ENCODE results near the gene PDLIM7.

The PDLIM7 gene

GRCh38 chr5:177446200-177447065, 51.0 kb downstream of the PDLIM7 start, which contains the start of gene PRR7:
Gene PRR7 (plus strand): TSS chr5:177446814. CDS start chr5:177455068, 8,254 bp downstream.
- in situ Hi-C loops (cut with HindIII; ENCODE audit: low sequenced_read_pairs) = no loop called here
- DNase-seq (ENCODE audit: low read depth, low spot score) = peak; percentile 62
- peak within 1 kb of the TSS; percentile 49 for H3K4me3 ChIP-seq (ENCODE audit: low read depth, low read length)
- peak; percentile 2 for TF ChIP-seq CTCF (IDR thresholded peaks at IDR 0.05; ENCODE audit: low read depth, low read length)

- no peak for TF ChIP-seq CTCF (IDR thresholded peaks at IDR 0.05; ENCODE audit: low read depth, low read length)
Measured at GRCh38 chr5:177445917-177446199, 51.5 kb downstream of the PDLIM7 start.

GRCh38 chr5:177445052-177445916, 52.1 kb downstream of the PDLIM7 start:
- no peak for TF ChIP-seq CTCF (IDR thresholded peaks at IDR 0.05; ENCODE audit: low read depth, low read length)
- H3K4me3 ChIP-seq (ENCODE audit: low read depth, low read length) = no peak overlapping the region
- DNase-seq (ENCODE audit: low read depth, low spot score) = no peak
- in situ Hi-C loops (cut with HindIII; ENCODE audit: low sequenced_read_pairs) = no loop called here

More at GRCh38 chr5:177445917-177446199, 51.5 kb downstream of the PDLIM7 start:
- DNase-seq (ENCODE audit: low read depth, low spot score) = no peak
- in situ Hi-C loops (cut with HindIII; ENCODE audit: low sequenced_read_pairs) = no loop called here
- H3K4me3 ChIP-seq (ENCODE audit: low read depth, low read length) = peak overlapping the region; percentile 49

- DNase-seq (ENCODE audit: low read depth, low spot score) = no peak
- H3K4me3 ChIP-seq (ENCODE audit: low read depth, low read length) = no peak overlapping the region
- TF ChIP-seq CTCF (IDR thresholded peaks at IDR 0.05; ENCODE audit: low read depth, low read length) = no peak
- in situ Hi-C loops (cut with HindIII; ENCODE audit: low sequenced_read_pairs) = no loop called here
Measured at GRCh38 chr5:177444106-177445051, 53.0 kb downstream of the PDLIM7 start.

GRCh38 chr5:177443144-177443983, 54.0 kb downstream of the PDLIM7 start:
- no peak for TF ChIP-seq CTCF (IDR thresholded peaks at IDR 0.05; ENCODE audit: low read depth, low read length)
- H3K4me3 ChIP-seq (ENCODE audit: low read depth, low read length) = no peak overlapping the region
- in situ Hi-C loops (cut with HindIII; ENCODE audit: low sequenced_read_pairs) = no loop called here
- no peak for DNase-seq (ENCODE audit: low read depth, low spot score)

Measured in astrocyte of the spinal cord (primary cell).